ENCODE data around the gene DOHH. TPM values are rescaled to one million over a fixed set of nuclear protein-coding genes. Genes with fewer than 3 reads are reported as not detected.
"Not testable (repeated sequence)": the region's sequence is repeated elsewhere in the genome, so short reads cannot be mapped to it uniquely, and the experiment has no call there.

Gene DOHH
- total RNA-seq, 1 donor: 10.4 TPM

DNA sequence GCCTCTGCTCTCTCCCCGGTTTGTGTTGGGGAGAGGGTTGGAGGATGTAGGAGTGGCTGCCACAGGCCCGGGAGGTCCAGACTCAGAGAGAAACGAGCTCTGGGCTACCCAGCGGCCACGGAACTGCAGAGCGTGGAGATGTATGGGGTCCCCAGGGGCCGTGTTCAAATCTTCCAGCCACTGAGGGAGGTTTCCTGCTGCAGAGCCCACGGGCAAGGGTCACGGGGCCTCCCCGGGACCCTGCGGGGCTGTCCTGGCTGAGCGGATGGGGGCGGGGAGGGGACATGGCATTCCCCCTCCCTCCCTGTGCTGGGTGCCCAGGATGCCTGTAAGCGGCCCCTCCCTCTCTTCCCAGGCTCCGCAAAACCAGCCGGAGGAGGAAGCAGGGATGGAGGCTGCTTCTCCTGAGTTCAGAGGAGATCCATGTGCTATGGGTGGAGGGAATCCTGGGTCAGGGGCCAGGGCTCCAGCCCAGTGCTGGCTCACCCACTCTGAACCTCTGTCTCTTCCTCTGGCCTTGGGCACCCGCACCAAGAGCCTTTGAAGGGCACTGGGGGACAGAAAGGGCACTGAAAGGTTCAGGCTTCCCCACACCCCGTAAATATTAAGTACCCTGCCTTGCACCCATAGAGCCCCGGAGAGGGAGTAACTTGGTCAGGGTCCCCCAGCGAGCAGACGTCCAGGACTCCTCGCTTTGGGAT, 42.8 kb downstream of the DOHH start:
- TF ChIP-seq, protein P1, sequence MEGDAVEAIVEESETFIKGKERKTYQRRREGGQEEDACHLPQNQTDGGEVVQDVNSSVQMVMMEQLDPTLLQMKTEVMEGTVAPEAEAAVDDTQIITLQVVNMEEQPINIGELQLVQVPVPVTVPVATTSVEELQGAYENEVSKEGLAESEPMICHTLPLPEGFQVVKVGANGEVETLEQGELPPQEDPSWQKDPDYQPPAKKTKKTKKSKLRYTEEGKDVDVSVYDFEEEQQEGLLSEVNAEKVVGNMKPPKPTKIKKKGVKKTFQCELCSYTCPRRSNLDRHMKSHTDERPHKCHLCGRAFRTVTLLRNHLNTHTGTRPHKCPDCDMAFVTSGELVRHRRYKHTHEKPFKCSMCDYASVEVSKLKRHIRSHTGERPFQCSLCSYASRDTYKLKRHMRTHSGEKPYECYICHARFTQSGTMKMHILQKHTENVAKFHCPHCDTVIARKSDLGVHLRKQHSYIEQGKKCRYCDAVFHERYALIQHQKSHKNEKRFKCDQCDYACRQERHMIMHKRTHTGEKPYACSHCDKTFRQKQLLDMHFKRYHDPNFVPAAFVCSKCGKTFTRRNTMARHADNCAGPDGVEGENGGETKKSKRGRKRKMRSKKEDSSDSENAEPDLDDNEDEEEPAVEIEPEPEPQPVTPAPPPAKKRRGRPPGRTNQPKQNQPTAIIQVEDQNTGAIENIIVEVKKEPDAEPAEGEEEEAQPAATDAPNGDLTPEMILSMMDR (IDR thresholded peaks at IDR 0.05; ENCODE audit: insufficient read depth, low read depth, low read length): no peak

DNA sequence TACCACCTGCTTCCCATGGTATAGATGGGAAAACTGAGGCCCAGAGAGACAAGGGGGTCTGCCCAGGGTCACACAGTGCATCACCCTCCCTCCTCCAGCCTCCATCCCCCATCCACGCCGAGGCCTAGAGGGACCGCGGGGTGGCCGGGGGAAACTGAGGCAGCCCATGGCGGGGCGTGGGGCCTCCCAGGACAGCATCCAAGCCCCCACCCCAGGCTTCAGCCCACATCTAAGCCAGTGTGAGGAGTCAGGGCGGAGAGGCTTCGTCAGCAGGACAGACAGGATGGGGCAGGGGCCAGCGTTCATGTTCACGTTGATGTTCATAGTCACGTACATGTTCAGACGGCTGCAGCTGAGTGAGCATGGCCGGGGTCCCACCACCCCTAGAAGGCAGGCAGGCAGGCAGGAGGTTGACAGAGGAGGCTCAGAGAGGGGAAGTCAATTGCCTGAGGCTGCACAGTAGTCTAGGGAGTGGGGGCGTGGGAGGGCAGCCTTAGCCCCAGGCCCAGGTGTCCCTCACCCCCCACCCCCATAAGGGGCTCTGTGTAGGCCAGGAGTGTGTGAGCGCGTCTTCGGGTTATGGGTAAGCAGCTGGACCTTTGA, 43.4 kb downstream of the DOHH start:
- no peak overlapping the region for H3K4me3 ChIP-seq (ENCODE audit: low read depth, low read length)
- TF ChIP-seq, protein P1 (IDR thresholded peaks at IDR 0.05; ENCODE audit: insufficient read depth, low read depth, low read length): no peak
- DNase-seq (ENCODE audit: low read depth): no peak

More for the DNA sequence above, 42.8 kb downstream of the DOHH start:
- H3K4me3 ChIP-seq (ENCODE audit: low read depth, low read length): no peak overlapping the region
- DNase-seq (ENCODE audit: low read depth): peak; percentile 41

DNA sequence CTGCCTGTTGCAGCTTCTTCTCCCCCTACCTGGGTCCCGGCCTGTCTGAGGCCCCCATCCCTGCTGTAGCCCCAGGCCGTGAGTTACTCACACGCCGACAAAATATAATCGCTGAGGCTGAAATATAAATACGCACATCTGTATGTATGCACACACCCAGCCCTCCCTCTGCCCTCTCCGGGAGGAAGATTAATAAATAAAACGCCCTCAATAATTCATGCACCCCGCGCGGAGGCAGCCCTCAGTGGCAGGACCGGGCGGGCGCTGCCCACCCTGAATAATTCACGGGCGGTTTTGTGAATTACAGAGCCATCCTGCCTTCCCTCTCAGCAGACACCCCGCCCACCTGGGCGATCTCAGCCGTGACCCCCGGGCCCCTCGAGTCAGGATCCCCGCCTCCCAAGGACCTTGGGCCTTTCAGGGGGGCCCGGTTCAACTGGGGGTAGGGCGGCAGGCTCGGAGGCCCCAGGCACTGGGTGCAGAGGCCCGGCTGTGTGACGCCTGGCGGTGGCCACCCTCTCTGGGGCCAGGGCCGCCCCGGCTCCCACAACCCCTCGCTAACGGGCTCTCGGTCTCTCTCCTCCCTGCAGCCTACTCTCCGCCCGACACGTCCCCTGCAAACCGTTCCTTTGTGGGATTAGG, 44.4 kb downstream of the DOHH start:
- DNase-seq (ENCODE audit: low read depth): no peak
- TF ChIP-seq, protein P1 (IDR thresholded peaks at IDR 0.05; ENCODE audit: insufficient read depth, low read depth, low read length): no peak
- no peak overlapping the region for H3K4me3 ChIP-seq (ENCODE audit: low read depth, low read length)

DNA sequence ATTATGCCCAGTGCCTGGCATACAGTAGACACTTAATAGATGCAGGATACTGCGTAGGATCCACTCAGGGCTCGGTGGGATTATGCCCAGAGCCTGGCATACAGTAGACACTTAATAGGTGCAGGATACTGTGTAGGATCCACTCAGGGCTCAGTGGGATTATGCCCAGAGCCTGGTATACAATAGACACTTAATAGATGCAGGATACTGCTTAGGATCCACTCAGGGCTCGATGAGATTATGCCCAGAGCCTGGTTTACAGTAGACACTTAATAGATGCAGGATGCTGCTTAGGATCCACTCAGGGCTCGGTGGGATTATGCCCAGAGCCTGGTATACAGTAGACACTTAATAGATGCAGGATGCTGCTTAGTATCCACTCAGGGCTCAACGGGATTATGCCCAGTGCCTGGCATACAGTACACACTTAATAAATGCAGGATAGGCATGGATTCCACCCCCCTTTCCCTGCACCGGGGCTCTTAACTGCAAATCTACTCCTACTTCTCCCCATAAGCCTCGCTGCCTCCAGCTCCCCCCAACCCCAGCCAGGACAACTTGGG, 45.0 kb downstream of the DOHH start:
- TF ChIP-seq, protein P1 (IDR thresholded peaks at IDR 0.05; ENCODE audit: insufficient read depth, low read depth, low read length): no peak
- DNase-seq (ENCODE audit: low read depth): no peak
- H3K4me3 ChIP-seq (ENCODE audit: low read depth, low read length): no peak overlapping the region

DNA sequence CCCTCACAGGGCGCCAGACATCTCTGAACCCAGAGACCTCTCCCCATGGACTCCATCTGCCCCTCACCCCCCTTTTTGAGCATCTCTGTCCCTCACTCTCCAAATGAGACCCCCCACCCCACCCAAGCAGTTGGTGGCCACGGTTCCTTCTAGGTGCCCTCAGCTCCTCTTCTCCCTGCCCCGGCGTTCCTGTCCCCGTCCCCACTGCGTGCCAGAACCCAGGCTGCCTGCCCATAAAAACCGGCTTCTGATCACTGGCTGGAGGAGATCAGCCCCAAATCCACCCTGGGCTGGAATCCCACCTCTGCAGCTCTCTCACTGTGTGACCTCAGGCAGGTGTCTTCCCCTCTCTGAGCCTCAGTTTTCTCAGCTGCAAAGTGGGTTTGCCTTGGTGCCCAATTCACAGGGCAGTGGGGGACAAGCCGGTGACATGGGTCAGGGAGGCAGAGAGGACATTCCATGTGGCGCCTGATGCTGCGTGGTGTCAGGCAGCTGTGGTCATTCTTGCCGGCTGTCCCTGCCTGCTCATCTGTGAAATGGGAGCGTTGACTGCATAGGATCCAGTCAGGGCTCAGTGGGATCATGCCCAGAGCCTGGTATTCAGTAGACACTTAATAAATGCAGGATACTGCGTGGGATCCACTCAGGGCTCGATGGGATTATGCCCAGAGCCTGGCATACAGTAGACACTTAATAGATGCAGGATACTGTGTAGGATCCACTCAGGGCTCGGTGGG, 45.6 kb downstream of the DOHH start:
- DNase-seq (ENCODE audit: low read depth): no peak
- H3K4me3 ChIP-seq (ENCODE audit: low read depth, low read length): no peak overlapping the region
- TF ChIP-seq, protein P1 (IDR thresholded peaks at IDR 0.05; ENCODE audit: insufficient read depth, low read depth, low read length): no peak

DNA sequence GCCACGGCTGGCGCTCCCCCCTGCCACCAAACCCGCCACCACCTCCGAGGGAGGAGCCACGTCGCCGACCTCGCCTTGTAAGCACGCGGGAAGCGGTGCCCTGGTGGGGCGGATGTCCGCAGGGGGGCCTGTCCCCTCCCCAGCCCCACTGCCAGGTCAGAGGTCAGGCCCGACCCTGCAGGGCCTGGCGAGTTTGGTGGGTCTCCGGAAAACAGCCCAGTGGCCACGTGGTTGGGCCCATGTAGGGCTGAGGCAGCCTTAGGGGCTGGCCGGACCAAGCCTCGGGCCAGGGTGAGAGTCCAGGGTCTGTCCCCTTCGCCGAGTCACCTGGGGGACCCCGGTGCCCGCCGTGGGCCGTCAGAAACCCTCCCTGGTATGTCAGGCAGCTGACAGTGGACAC, 46.6 kb downstream of the DOHH start:
- TF ChIP-seq, protein P1 (IDR thresholded peaks at IDR 0.05; ENCODE audit: insufficient read depth, low read depth, low read length): no peak
- DNase-seq (ENCODE audit: low read depth): no peak
- H3K4me3 ChIP-seq (ENCODE audit: low read depth, low read length): no peak overlapping the region

DNA sequence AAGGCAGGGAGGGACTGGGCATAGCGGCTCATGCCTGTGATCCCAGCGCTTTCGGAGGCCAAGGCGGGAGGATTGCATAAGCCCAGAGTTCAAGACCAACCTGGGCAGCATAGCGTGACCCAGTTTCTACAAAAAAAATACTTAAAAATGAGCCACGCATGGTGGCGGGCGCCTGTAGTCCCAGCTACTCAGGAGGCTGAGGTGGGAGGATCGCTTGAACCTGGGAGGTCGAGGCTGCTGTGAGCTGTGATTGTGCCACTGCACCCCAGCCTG, 47.6 kb downstream of the DOHH start:
- not testable (repeated sequence) for DNase-seq (ENCODE audit: low read depth); H3K4me3 ChIP-seq (ENCODE audit: low read depth, low read length)
